SK-N-SH treated with all-trans-retinoic acid at 6 μM for 48 hours (cell line): ENCODE results near the gene PCGF6.

Source experiments
- ATAC-seq: fragments of 200-7000 bp; cut with Tn5 transposase; 3 replicates; pipeline ENCODE4 v1.9.1; 2020; ENCODE audit warnings: mild to moderate bottlenecking, moderate library complexity
- ARNTL ChIP-seq: fragments of 450-650 bp; formaldehyde crosslinking; IDR thresholded peaks from 2 replicates; pipeline ENCODE4 v1.5.0; 2020; ENCODE audit warnings: low read depth, mild to moderate bottlenecking, moderate library complexity, borderline replicate concordance
- BACH2 ChIP-seq: fragments of 250-450 bp; sonication (Bioruptor Pico); IDR thresholded peaks from 2 replicates; pipeline ENCODE4 v1.9.0; 2021; ENCODE audit warnings: mild to moderate bottlenecking, borderline replicate concordance
- CSDC2 ChIP-seq: fragments of 250-450 bp; sonication (Bioruptor Pico); IDR thresholded peaks from 2 replicates; pipeline ENCODE4 v1.5.0; 2020; ENCODE audit warnings: mild to moderate bottlenecking, moderate library complexity
- ESRRG ChIP-seq: fragments of 250-450 bp; sonication (Bioruptor Pico); IDR thresholded peaks from 2 replicates; pipeline ENCODE4 v1.6.1; 2021; ENCODE audit warnings: mild to moderate bottlenecking
- GLIS3 ChIP-seq: fragments of 250-450 bp; sonication (Bioruptor Pico); IDR thresholded peaks from 2 replicates; pipeline ENCODE4 v1.5.0; 2020; ENCODE audit warnings: mild to moderate bottlenecking, moderate library complexity
- ISL1 ChIP-seq: fragments of 250-450 bp; sonication (Bioruptor Pico); IDR thresholded peaks from 2 replicates; pipeline ENCODE4 v2.1.2; 2022; ENCODE audit warnings: mild to moderate bottlenecking, moderate library complexity
- OSR1 ChIP-seq: fragments of 250-450 bp; sonication (Bioruptor Pico); IDR thresholded peaks from 2 replicates; pipeline ENCODE4 v1.8.0; 2022; ENCODE audit warnings: moderate library complexity, mild to moderate bottlenecking, inconsistent platforms
- PPARA ChIP-seq: fragments of 250-450 bp; sonication (Bioruptor Pico); IDR thresholded peaks from 2 replicates; pipeline ENCODE4 v1.5.0; 2020; ENCODE audit warnings: mild to moderate bottlenecking, borderline replicate concordance
- RARB ChIP-seq: fragments of 250-450 bp; sonication (Bioruptor Pico); IDR thresholded peaks from 2 replicates; pipeline ENCODE4 v1.8.0; 2021; ENCODE audit warnings: mild to moderate bottlenecking, moderate library complexity
- TCF4 ChIP-seq: fragments of 250-450 bp; sonication (Bioruptor Pico); IDR thresholded peaks from 2 replicates; pipeline ENCODE4 v1.8.0; 2021; ENCODE audit warnings: mild to moderate bottlenecking, moderate library complexity, borderline replicate concordance
- TOX ChIP-seq: fragments of 250-450 bp; sonication (Bioruptor Pico); IDR thresholded peaks from 2 replicates; pipeline ENCODE4 v1.8.0; 2021; ENCODE audit warnings: mild to moderate bottlenecking, moderate library complexity, borderline replicate concordance
- ZC3H10 ChIP-seq: fragments of 250-450 bp; sonication (Bioruptor Pico); IDR thresholded peaks from 2 replicates; pipeline ENCODE4 v1.5.1; 2021; ENCODE audit warnings: mild to moderate bottlenecking, moderate library complexity
- ZFP3 ChIP-seq: fragments of 250-450 bp; sonication (Bioruptor Pico); IDR thresholded peaks from 2 replicates; pipeline ENCODE4 v1.5.0; 2020; ENCODE audit warnings: mild to moderate bottlenecking, moderate library complexity
- ZFP30 ChIP-seq: fragments of 450-650 bp; formaldehyde crosslinking; IDR thresholded peaks from 2 replicates; pipeline ENCODE4 v1.5.0; 2022; ENCODE audit warnings: mild to moderate bottlenecking, moderate library complexity
- ZNF565 ChIP-seq: fragments of 450-650 bp; formaldehyde crosslinking; conservative IDR thresholded peaks from 2 replicates; pipeline ENCODE4 v1.5.0; 2020; ENCODE audit warnings: low read depth, mild to moderate bottlenecking, moderate library complexity
- ZNF70 ChIP-seq: fragments of 450-650 bp; formaldehyde crosslinking; IDR thresholded peaks from 2 replicates; pipeline ENCODE4 v1.5.0; 2020; ENCODE audit warnings: mild to moderate bottlenecking, moderate library complexity
- ZNF8 ChIP-seq: fragments of 450-650 bp; formaldehyde crosslinking; IDR thresholded peaks from 2 replicates; pipeline ENCODE4 v1.5.0; 2020; ENCODE audit warnings: mild to moderate bottlenecking, moderate library complexity
- TF ChIP-seq, protein P1 (sequence below): fragments of 250-450 bp; sonication (Bioruptor Pico); IDR thresholded peaks from 2 replicates; pipeline ENCODE4 v1.8.0; 2021; ENCODE audit warnings: low read depth, mild to moderate bottlenecking, moderate library complexity, borderline replicate concordance
- TF ChIP-seq, protein P2 (sequence below): fragments of 250-450 bp; sonication (Bioruptor Pico); IDR thresholded peaks from 2 replicates; pipeline ENCODE4 v1.5.1; 2021; ENCODE audit warnings: mild to moderate bottlenecking, moderate library complexity
- TF ChIP-seq, protein P3 (sequence below): fragments of 250-450 bp; sonication (Bioruptor Pico); IDR thresholded peaks from 2 replicates; pipeline ENCODE4 v1.5.1; 2020; ENCODE audit warnings: low read depth, mild to moderate bottlenecking, moderate library complexity
- TF ChIP-seq, protein P4 (sequence below): fragments of 250-450 bp; sonication (Bioruptor Pico); IDR thresholded peaks from 2 replicates; pipeline ENCODE4 v1.8.0; 2020; ENCODE audit warnings: mild to moderate bottlenecking, moderate library complexity, borderline replicate concordance

PCGF6 gene

DNA sequence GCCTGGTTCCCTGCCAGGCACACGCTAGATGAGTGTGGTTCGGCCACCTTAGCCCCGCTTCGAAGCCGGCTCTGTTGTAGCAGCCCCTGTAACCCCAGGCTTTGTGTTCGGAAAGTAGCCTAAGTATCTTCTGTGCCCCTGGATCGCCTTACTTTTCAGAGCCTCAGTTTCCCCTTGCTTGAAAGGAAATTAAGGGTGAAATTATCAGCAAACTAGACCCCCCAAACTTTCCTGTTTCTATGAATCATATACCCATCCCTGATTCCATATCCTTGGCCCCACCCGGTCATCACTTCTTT, 45.8 kb upstream of the PCGF6 start:
- ATAC-seq = no peak

DNA sequence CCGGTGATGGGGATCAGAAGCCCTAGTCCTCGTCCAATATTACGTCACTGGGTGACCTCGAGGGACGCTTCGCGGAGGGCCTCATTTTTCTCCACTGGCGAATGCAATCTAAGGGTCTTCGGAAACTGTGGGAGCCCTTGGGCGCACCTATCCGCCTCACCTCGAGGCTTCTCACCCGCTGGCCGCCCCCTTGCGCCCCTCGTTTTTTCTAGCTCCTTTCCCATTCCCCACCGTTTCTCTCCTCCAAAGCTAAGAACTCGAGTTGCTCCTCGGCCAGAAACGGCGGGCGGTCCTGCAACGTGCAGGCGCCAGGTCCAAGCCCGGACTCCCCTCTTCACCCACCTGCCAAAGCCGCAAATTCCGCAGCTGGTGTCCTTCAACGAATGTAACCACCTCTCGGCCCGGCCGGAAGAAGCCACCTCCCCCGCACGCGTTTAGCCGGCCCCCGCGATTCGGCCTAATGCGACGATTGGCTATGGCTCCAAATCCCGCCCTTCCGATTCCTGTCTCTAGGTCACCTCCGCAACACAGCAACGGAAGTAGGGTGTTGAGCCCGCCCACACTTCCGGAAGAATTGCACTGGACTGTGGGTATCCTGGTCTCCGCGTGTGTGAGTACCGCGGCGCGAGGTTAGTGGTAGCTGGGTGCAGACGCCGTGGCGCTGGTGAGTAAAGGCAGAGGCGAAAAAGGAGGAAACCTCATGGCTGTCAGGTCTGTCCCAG, 45.3 kb upstream of the PCGF6 start, which contains the start of the genes ATP5MK and PDCD11:
Gene ATP5MK, minus strand, starts transcription at position 409 of the 722 bp plus-strand sequence. CDS start 4,018 bp downstream, outside the sequence.
Gene PDCD11, plus strand, starts transcription at position 560 of the 722 bp plus-strand sequence. CDS start 1,801 bp downstream, outside the sequence.
- peak; percentile 100 for ATAC-seq
- TF ChIP-seq ZFP3 (CRISPR knock-in tag) (no peak), ESRRG (CRISPR knock-in tag) (no peak), ZC3H10 (no peak)

More for the DNA sequence above, 45.8 kb upstream of the PCGF6 start:
- TF ChIP-seq ZNF565 (CRISPR knock-in tag) (no peak), ISL1 (CRISPR knock-in tag) (no peak), ZNF8 (CRISPR knock-in tag) (no peak), TCF4 (no peak), GLIS3 (CRISPR knock-in tag) (no peak), ZFP3 (CRISPR knock-in tag) (no peak)
- TF ChIP-seq, protein P1, sequence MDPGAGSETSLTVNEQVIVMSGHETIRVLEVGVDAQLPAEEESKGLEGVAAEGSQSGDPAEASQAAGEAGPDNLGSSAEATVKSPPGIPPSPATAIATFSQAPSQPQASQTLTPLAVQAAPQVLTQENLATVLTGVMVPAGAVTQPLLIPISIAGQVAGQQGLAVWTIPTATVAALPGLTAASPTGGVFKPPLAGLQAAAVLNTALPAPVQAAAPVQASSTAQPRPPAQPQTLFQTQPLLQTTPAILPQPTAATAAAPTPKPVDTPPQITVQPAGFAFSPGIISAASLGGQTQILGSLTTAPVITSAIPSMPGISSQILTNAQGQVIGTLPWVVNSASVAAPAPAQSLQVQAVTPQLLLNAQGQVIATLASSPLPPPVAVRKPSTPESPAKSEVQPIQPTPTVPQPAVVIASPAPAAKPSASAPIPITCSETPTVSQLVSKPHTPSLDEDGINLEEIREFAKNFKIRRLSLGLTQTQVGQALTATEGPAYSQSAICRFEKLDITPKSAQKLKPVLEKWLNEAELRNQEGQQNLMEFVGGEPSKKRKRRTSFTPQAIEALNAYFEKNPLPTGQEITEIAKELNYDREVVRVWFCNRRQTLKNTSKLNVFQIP (CRISPR knock-in tag) = no peak
- TF ChIP-seq, protein P2, sequence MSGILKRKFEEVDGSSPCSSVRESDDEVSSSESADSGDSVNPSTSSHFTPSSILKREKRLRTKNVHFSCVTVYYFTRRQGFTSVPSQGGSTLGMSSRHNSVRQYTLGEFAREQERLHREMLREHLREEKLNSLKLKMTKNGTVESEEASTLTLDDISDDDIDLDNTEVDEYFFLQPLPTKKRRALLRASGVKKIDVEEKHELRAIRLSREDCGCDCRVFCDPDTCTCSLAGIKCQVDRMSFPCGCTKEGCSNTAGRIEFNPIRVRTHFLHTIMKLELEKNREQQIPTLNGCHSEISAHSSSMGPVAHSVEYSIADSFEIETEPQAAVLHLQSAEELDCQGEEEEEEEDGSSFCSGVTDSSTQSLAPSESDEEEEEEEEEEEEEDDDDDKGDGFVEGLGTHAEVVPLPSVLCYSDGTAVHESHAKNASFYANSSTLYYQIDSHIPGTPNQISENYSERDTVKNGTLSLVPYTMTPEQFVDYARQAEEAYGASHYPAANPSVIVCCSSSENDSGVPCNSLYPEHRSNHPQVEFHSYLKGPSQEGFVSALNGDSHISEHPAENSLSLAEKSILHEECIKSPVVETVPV (CRISPR knock-in tag) = no peak

DNA sequence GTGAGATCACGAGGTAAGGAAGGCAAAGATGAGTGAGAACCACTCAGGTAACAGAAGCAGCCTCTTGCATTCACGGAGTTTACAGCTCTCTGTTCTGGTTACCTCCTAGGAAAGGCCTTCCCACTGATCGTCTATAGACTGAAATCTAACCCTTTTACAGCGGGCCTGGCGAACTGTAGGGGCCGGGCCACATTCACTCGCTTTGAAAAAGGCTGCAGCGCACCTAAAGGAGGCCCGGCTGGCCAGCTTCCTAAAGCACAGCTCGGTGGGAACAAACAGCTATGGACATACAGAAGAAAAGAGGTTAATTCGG, 44.8 kb upstream of the PCGF6 start:
- TF ChIP-seq RARB (CRISPR knock-in tag) (no peak), ZNF70 (no peak), GLIS3 (CRISPR knock-in tag) (no peak), TOX (no peak), BACH2 (CRISPR knock-in tag) (no peak), ZFP3 (CRISPR knock-in tag) (no peak), ESRRG (CRISPR knock-in tag) (no peak), ZFP30 (CRISPR knock-in tag) (no peak)
- TF ChIP-seq, protein P3, sequence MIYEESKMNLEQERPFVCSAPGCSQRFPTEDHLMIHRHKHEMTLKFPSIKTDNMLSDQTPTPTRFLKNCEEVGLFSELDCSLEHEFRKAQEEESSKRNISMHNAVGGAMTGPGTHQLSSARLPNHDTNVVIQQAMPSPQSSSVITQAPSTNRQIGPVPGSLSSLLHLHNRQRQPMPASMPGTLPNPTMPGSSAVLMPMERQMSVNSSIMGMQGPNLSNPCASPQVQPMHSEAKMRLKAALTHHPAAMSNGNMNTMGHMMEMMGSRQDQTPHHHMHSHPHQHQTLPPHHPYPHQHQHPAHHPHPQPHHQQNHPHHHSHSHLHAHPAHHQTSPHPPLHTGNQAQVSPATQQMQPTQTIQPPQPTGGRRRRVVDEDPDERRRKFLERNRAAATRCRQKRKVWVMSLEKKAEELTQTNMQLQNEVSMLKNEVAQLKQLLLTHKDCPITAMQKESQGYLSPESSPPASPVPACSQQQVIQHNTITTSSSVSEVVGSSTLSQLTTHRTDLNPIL = no peak
- ATAC-seq = peak; percentile 28

DNA sequence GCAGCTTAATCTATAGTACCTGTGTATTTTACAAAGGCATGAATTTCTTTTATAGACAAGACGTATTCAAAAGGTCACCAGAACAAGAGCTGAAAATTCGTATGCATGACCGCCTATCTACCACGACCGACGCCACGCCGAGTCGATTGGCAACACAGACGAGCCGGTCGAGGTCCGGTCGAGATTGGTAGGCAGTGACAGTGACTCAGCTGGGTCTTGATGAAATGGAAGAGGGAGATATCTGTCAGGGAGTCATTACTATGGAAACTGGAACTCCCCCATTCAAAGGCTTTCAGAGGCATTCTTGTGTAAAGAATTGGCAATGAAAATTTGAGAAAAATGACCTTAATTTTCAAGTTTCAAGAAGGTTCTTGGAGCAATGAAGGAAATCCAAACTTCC, 43.2 kb upstream of the PCGF6 start:
- no peak for ATAC-seq
- TF ChIP-seq, protein P2 (CRISPR knock-in tag) = no peak
- TF ChIP-seq ESRRG (CRISPR knock-in tag) (no peak), ZFP30 (CRISPR knock-in tag) (no peak), ARNTL (no peak), PPARA (CRISPR knock-in tag) (no peak), GLIS3 (CRISPR knock-in tag) (no peak), OSR1 (CRISPR knock-in tag) (no peak), BACH2 (CRISPR knock-in tag) (no peak), TCF4 (no peak), CSDC2 (CRISPR knock-in tag) (no peak), ISL1 (CRISPR knock-in tag) (no peak), ZC3H10 (no peak)
- TF ChIP-seq, protein P4, sequence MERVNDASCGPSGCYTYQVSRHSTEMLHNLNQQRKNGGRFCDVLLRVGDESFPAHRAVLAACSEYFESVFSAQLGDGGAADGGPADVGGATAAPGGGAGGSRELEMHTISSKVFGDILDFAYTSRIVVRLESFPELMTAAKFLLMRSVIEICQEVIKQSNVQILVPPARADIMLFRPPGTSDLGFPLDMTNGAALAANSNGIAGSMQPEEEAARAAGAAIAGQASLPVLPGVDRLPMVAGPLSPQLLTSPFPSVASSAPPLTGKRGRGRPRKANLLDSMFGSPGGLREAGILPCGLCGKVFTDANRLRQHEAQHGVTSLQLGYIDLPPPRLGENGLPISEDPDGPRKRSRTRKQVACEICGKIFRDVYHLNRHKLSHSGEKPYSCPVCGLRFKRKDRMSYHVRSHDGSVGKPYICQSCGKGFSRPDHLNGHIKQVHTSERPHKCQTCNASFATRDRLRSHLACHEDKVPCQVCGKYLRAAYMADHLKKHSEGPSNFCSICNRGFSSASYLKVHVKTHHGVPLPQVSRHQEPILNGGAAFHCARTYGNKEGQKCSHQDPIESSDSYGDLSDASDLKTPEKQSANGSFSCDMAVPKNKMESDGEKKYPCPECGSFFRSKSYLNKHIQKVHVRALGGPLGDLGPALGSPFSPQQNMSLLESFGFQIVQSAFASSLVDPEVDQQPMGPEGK (CRISPR knock-in tag) = no peak
- TF ChIP-seq, protein P1 (CRISPR knock-in tag) = no peak
- TF ChIP-seq, protein P3 = no peak
